NCI-H1930 (cell line): ENCODE data around the gene ELF3.
"Not testable (repeated sequence)": the region's sequence is repeated elsewhere in the genome, so short reads cannot be mapped to it uniquely, and the experiment has no call there.

Experiments
- DNase-seq, 2 experiments: peaks; one replicate each; lab custom pipeline; 2025; lab: John Stamatoyannopoulos, UW

The ELF3 gene

DNA sequence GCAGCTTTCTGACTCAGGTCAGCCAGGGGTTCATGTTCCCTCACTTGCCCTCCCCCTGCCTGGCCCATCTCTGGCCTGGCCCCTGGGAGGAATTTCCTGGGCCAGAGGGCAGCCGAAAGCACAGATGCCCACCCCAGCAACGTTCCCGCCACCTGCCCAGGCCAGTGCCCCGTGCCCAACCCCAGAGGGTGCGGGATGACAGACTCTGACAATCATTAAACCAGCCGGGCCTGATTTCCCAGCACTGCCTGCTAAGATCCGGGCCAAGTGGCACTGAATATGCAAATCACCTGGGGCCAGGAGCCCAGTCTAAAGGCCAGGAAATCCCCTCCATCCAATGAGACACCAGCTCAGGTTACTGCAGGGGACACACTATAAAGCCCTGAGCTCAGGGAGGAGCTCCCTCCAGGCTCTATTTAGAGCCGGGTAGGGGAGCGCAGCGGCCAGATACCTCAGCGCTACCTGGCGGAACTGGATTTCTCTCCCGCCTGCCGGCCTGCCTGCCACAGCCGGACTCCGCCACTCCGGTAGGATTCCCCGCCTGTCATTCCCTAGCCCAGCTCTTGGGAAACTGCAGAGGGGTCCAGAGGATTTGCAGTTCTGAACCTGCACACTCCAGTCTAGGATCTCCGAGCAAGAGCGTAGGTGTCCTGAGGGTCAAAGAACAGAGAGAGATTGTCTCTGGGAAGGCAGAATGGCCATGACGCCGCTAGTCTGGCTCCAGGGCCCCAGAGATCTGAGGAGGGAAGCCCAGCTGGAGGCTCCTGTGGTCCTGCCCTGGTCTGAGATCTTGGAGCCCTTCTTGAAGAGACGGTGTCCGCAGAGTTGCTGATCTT lies at the start of gene ELF3:
Gene ELF3 (plus strand): TSS at position 408 of the 836 bp plus-strand sequence. CDS start 550 bp downstream, outside the sequence.
- peak in 1 of 2 experiments; percentile 19 for DNase-seq

- not testable (repeated sequence) for DNase-seq
These were observed 48.0 kb upstream of the ELF3 start for GRCh38 chr1:201962382-201962781.

- DNase-seq: no peak
These were observed 46.1 kb upstream of the ELF3 start for GRCh38 chr1:201964261-201964660.

DNA sequence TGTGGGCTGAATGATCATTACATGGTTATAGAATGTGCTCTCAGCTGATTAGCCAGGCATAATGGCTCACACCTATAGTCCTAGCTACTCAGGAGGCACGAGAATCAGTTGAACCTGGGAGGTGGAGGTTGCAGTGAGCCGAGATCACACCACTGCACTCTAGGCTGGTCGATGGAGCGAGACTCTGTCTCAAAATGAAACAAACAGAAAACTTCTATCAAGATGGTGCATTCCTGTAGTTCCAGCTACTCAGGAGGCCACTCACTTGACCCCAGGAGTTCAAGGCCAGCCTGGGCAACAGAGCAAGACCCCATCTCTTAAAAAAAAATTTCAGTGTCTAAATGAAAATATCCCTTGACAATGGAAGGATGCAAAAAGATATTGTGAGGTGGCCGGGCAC lies 44.2 kb upstream of the ELF3 start:
- DNase-seq: no peak

DNA sequence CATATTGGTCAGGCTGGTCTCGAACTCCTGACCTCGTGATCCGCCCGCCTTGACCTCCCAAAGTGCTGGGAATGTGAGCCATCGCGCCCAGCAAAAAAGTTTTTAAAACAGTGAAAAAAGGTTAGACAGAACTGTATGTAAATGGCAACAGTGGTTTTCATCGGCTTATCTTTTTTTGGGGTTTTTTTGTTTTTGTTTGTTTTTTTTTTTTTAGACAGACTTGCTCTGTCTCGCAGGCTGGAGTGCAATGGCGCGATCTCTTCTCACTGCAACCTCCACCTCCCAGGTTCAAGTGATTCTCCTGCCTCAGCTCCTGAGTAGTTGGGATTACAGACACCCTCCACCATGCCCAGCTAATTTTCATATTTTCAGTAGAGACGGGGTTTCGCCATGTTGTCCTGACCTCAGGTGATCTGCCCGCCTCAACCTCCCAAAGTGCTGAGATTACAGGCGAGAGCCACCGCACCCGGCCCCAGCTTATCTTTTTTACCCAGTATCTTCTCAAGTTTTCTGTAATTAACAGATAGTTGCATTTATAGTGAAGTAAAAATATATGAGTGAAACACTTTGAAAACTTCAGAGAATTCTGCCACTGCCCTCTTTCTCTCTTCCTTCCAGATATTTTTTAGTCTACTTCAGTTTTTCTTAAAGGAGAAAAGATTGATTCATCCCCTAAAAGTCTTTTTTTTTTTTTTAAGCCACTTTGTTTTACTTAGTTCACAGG lies 42.0 kb upstream of the ELF3 start:
- no peak for DNase-seq

DNA sequence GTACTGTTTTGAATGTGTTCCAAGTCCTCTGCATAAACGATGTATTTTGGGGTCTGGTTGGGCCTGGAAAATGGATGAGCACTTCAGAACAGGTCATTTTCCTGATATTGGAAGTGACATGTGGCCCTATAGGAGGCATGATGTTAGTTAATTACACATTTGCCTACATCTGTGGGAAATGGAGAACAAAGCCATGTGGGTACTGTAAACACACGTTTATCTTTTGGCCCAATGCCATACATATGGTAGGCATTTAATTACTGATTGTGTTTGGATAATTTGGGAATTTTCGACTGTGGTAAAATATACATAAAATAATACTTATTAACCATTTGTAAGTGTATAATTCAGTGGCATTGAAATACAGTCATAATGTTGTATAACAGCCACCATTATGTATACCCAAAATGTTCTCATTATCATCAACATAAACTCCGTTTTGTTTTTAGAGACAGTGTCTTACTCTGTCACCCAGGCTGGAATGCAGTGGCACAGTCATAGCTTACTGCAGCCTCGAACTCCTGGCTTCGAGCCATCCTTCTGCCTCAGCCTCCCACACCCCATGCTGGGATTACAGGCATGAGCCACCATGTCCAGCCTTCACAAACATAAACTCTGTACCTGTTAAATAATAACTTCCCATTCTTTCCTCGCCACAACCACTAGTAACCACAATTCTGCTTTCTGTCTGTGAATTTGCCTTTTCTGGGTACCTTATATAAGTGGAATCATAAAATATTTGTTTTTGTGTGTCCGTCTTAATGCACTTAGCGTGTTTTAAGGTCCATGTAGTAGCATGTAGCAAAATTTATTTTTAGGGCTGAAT lies 39.8 kb upstream of the ELF3 start:
- DNase-seq: no peak

DNA sequence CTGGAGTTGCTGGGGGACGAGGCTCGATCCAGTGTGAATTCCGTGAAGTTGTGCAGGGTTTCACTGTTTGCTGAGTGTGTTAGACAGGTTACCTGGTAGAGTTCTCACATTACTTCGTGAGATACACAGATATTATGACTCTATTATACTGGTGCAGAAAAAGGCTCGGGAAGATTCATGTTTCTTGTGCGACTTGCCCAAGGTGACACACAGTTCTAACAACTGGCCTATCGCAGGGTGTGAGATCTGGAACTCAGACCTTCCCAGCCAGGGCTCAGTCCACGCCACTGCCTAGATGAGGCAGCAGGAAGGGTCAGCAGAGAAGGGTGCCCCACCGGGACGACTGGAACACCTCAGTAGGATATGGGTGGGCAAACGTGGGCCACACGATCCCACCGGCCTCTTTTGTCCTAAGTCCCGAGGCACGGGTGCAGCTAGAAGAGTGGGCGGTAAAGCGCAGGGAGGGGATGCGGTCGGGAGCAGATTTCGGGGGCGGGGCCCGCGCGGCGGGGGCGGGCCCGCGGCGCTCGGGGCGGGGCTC lies 28.2 kb upstream of the ELF3 start:
- DNase-seq: peak; percentile 26 to 48

GRCh38 chr1:201982623-201983379 lies 27.6 kb upstream of the ELF3 start, which contains the start of gene RNPEP:
TSS of gene RNPEP (plus strand) at chr1:201982648. CDS start at chr1:201982667, 19 bp downstream.
- DNase-seq: peak; percentile 52 to 61

GRCh38 chr1:201983380-201983805 lies 27.0 kb upstream of the ELF3 start:
- DNase-seq: no peak

DNA sequence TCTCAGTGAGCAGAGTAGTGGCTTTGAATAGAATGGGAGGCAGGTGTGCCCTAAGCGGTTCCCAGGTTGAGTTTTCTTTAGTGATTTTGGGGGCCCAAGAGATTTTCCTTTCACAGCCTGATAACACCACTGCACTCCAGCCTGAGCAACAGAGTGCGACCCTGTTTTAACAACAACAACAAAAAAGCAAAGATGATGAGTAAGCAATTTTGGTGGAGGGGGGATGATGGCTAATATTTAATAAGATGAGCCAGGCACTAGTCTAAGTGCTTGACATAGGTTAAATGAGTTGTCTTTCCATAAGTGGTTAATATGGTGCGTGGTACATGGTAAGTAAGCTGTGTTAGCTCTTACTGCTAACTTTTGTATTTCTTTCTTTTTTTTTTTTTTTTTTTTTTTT lies 25.9 kb upstream of the ELF3 start:
- no peak for DNase-seq

- DNase-seq: no peak
These were observed 25.0 kb upstream of the ELF3 start for GRCh38 chr1:201985355-201985754.

GRCh38 chr1:201988601-201989000 lies 21.8 kb upstream of the ELF3 start:
- DNase-seq: no peak

- DNase-seq: no peak
These were observed 20.8 kb upstream of the ELF3 start for GRCh38 chr1:201989354-201990128.

DNA sequence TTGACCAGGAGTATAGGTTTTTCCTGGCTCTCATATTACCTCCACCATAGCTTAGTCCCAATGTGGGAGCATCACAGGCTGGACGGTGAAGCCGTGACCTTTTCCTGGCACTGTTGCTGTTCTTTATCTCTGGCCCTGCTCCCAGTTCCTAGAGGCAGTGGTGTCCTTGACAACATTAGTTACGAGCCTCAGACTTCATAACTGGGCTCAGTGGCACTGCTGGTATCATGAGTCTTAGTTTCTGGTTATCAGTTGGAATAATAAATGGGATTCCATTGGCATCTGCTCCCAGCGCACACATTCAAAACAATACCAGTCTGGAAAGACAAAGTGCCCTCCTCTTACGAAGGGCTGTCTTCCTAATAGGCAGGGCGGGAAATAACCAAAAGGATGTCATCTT lies 20.0 kb upstream of the ELF3 start:
- no peak for DNase-seq

- peak; percentile 27 to 30 for DNase-seq
These were observed 10.7 kb upstream of the ELF3 start for GRCh38 chr1:201999625-202000238.

- DNase-seq: no peak
These were observed 7.9 kb upstream of the ELF3 start for GRCh38 chr1:202002507-202002906.

DNA sequence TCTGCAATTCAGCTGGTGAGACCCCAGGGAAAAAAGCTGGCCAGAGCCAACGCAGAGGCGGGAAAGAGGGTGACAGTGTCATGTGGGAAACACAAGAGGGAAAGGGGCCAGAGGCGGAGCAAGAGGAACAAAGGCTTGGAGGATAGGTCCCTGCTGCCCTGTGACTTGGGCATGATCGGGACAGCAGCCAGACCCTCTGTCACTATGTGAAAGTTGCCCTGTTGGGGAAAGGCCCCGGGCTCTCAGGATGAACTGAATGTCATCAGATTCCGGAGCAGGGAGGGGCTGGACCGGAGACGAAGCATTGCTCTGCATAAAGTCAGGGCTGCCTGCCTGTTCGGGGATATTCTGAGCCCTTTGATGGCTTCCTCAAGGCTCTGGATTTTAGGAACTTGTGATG lies 5.7 kb upstream of the ELF3 start:
- DNase-seq: no peak

- no peak for DNase-seq
These were observed 4.4 kb upstream of the ELF3 start for GRCh38 chr1:202005958-202006357.

- no peak for DNase-seq
These were observed 3.1 kb upstream of the ELF3 start for GRCh38 chr1:202007304-202007703.
